ENCODE measurements around the gene KIR2DL1.
"Not testable (repeated sequence)": the region's sequence is repeated elsewhere in the genome, so short reads cannot be mapped to it uniquely, and the experiment has no call there.

Gene KIR2DL1

GRCh38 chr19:54817670-54818536 is 48.3 kb downstream of the KIR2DL1 start:
- DNase-seq (ENCODE audit: low read depth in 2 of 2, low spot score in 1 of 2), result no peak

- DNase-seq (ENCODE audit: low read depth in 2 of 2, low spot score in 1 of 2), result not testable (repeated sequence)
Measured at GRCh38 chr19:54824416-54824815, 54.8 kb downstream of the KIR2DL1 start.

GRCh38 chr19:54825326-54825725 is 55.7 kb downstream of the KIR2DL1 start:
- DNase-seq (ENCODE audit: low read depth in 2 of 2, low spot score in 1 of 2), result not testable (repeated sequence)

GRCh38 chr19:54828064-54828463 is 58.5 kb downstream of the KIR2DL1 start:
- not testable (repeated sequence) for DNase-seq (ENCODE audit: low read depth in 2 of 2, low spot score in 1 of 2)

- not testable (repeated sequence) for DNase-seq (ENCODE audit: low read depth in 2 of 2, low spot score in 1 of 2)
Measured at GRCh38 chr19:54832496-54832895, 62.9 kb downstream of the KIR2DL1 start, which contains the start of gene KIR2DS4. TSS of gene KIR2DS4 (plus strand) at chr19:54832676.
